ENCODE measurements around the gene NLRC5. TPM values are rescaled to one million over a fixed set of nuclear protein-coding genes. Genes with fewer than 3 reads are reported as not detected.
"Not testable (repeated sequence)": the region's sequence is repeated elsewhere in the genome, so short reads cannot be mapped to it uniquely, and the experiment has no call there.

Gene NLRC5
- total RNA-seq, 5 donors from 2014 or later (not counting 1 experiment from before 2014, with no cell fraction given), result 390 to 711 (median 496) TPM

DNA sequence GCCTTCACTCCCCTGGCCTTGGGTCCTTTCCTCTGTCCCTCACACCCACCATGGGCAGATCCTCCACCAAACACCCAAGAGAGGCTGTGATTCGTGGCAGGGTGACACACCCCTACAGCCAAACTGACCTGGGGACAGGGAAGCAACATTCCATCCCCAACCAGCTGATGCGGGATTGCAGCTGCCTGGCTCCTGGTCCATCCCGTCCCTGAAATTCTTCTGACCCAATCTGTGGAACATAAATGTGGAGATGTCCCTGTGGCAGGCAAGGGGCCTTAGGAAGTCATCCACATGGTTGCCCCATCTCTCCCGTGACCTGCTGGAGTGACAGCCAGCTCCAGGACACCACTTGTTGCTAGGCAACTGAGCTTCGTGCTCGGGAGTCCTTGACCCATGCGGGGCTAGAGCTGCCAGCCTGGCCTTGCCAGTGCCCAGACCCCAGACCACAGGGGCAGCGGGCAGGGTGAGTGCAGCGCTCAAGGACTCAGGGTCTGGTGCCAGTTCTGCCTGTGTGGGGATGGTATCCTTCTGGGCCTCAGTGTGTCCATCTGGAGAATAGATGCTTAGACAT, 69.0 kb downstream of the NLRC5 start:
- no peak overlapping the region for H3K4me3 Mint-ChIP-seq
- H3K9me3 Mint-ChIP-seq, result no peaks in the 10 kb centered on the region
- POLR2A ChIA-PET, result no interaction called here
- H3K27me3 Mint-ChIP-seq, result no peaks in the 10 kb centered on the region
- Histone ChIP-seq H3K27ac (ENCODE audit: low read length) (no peak overlapping the region), H3K9me3 (no peaks in the 10 kb centered on the region), H3K4me3 (ENCODE audit: control insufficient read depth in 1 of 2, extremely low read depth in 1 of 2, low read length in 1 of 2) (no peak overlapping the region), H3K36me3 (ENCODE audit: control insufficient read depth in 2 of 2, extremely low read depth in 1 of 2, insufficient read depth in 1 of 2, low read length in 1 of 2) (peaks cover 41 to 94% of the 10 kb centered on the region in 2 donors), H3K27me3 (replicated peaks in 1 of 2; ENCODE audit: control insufficient read depth in 2 of 2, extremely low read depth in 1 of 2, insufficient read depth in 2 of 2, low read length in 1 of 2) (no peaks in the 10 kb centered on the region), H3K4me1 (ENCODE audit: control insufficient read depth in 1 of 2, extremely low read depth in 1 of 2, insufficient read depth in 2 of 2, low read length in 2 of 2) (peaks cover 0 to 24% of the 10 kb centered on the region in 2 experiments)
- peak overlapping the region; percentile 36 to 58 for H3K27ac Mint-ChIP-seq
- DNase-seq (no peak), ATAC-seq (replicated peaks in 1 of 4) (no peak)
- peaks cover 52% of the 10 kb centered on the region for H3K36me3 Mint-ChIP-seq
- CTCF ChIA-PET, result no interaction called here
- H3K4me1 Mint-ChIP-seq, result peaks cover 19 to 33% (median 23%) of the 10 kb centered on the region in 3 donors
- WGBS (ENCODE audit: insufficient coverage), result 89% methylated on average over 5 of the region's 9 CpGs

GRCh38 chr16:57060323-57061083, 71.1 kb downstream of the NLRC5 start:
- H3K36me3 Mint-ChIP-seq, result peaks cover 44% of the 10 kb centered on the region
- POLR2A ChIA-PET, result no interaction called here
- no peak overlapping the region for H3K4me3 ChIP-seq (ENCODE audit: control insufficient read depth in 1 of 2, extremely low read depth in 1 of 2, low read length in 1 of 2)
- peaks cover 19 to 33% (median 23%) of the 10 kb centered on the region in 3 donors for H3K4me1 Mint-ChIP-seq
- H3K9me3 ChIP-seq, result no peaks in the 10 kb centered on the region
- no peaks in the 10 kb centered on the region for H3K27me3 Mint-ChIP-seq
- peaks cover 0 to 26% of the 10 kb centered on the region in 2 experiments for H3K4me1 ChIP-seq (ENCODE audit: control insufficient read depth in 1 of 2, extremely low read depth in 1 of 2, insufficient read depth in 2 of 2, low read length in 2 of 2)
- H3K27me3 ChIP-seq (replicated peaks in 1 of 2; ENCODE audit: control insufficient read depth in 2 of 2, extremely low read depth in 1 of 2, insufficient read depth in 2 of 2, low read length in 1 of 2), result no peaks in the 10 kb centered on the region
- no peak overlapping the region for H3K27ac ChIP-seq (ENCODE audit: low read length)
- peak overlapping the region in 1 of 3 donors; percentile 3 for H3K4me3 Mint-ChIP-seq
- H3K9me3 Mint-ChIP-seq, result no peaks in the 10 kb centered on the region
- peaks cover 38 to 80% of the 10 kb centered on the region in 2 donors for H3K36me3 ChIP-seq (ENCODE audit: control insufficient read depth in 2 of 2, extremely low read depth in 1 of 2, insufficient read depth in 1 of 2, low read length in 1 of 2)
- WGBS (ENCODE audit: insufficient coverage), result 90% methylated on average over 5 of the region's 9 CpGs
- CTCF ChIA-PET, result interaction anchor here in 1 of 2 donors (0.7 kb wide), 1 partner anchor 12 kb away, joined by 3 read pairs; no protein-coding TSS in a partner anchor
- DNase-seq (no peak), ATAC-seq (replicated peaks in 1 of 4) (peak in 1 of 4 experiments; percentile 6)
- peak overlapping the region; percentile 47 to 85 for H3K27ac Mint-ChIP-seq

DNA sequence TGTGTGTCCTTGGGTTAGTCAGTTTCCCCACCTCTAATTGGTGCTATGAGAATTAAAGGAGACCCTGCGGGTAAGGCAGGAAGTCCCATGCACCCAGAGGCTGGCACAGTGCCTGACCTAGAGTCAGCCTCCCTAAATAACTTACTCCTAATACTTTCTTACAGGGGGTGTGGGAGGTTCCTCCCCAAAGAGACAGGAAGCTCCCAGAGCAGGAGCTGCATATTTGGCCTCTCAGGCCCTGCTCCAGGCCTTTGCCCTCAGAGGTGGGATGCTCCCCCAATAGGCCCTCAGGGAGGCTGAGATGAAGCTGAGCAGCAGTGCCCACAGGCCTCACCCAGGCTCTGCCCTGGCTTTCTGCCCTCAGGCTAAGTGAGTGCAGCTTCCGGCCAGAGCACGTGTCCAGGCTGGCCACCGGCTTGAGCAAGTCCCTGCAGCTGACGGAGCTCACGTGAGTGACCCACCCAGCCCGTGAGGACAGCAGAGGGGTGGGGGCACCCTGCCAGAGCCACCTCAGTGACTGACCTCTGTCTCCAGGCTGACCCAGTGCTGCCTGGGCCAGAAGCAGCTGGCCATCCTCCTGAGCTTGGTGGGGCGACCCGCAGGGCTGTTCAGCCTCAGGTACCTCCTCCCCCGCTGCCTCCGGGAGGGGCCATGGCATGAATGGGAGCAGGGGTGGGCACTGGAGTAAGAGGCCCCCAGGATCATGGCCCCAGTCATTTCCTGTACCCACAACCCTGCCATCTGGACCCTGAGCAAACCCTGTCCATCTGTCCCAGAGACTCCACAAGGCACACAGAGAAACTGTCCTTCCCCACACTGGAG, 71.9 kb downstream of the NLRC5 start:
- peaks cover 36 to 80% of the 10 kb centered on the region in 2 donors for H3K36me3 ChIP-seq (ENCODE audit: control insufficient read depth in 2 of 2, extremely low read depth in 1 of 2, insufficient read depth in 1 of 2, low read length in 1 of 2)
- H3K27ac Mint-ChIP-seq, result peak overlapping the region; percentile 61 to 85
- DNase-seq (no peak), ATAC-seq (replicated peaks in 1 of 4) (peak in 3 of 4 experiments; percentile 22 to 39 (median 38))
- no peaks in the 10 kb centered on the region for H3K9me3 ChIP-seq
- no peak overlapping the region for H3K4me3 ChIP-seq (ENCODE audit: control insufficient read depth in 1 of 2, extremely low read depth in 1 of 2, low read length in 1 of 2)
- peaks cover 0 to 26% of the 10 kb centered on the region in 2 experiments for H3K4me1 ChIP-seq (ENCODE audit: control insufficient read depth in 1 of 2, extremely low read depth in 1 of 2, insufficient read depth in 2 of 2, low read length in 2 of 2)
- H3K27me3 Mint-ChIP-seq, result no peaks in the 10 kb centered on the region
- ChIA-PET CTCF (interaction anchor here in 1 of 2 donors (0.7 kb wide), 1 partner anchor 12 kb away, joined by 3 read pairs; no protein-coding TSS in a partner anchor), POLR2A (no interaction called here)
- H3K9me3 Mint-ChIP-seq, result no peaks in the 10 kb centered on the region
- WGBS (ENCODE audit: insufficient coverage), result 97% methylated on average over 6 of the region's 11 CpGs
- no peak overlapping the region for H3K4me3 Mint-ChIP-seq
- no peak overlapping the region for H3K27ac ChIP-seq (ENCODE audit: low read length)
- H3K4me1 Mint-ChIP-seq, result peaks cover 19 to 33% (median 23%) of the 10 kb centered on the region in 3 donors
- no peaks in the 10 kb centered on the region for H3K27me3 ChIP-seq (replicated peaks in 1 of 2; ENCODE audit: control insufficient read depth in 2 of 2, extremely low read depth in 1 of 2, insufficient read depth in 2 of 2, low read length in 1 of 2)
- peaks cover 39% of the 10 kb centered on the region for H3K36me3 Mint-ChIP-seq

DNA sequence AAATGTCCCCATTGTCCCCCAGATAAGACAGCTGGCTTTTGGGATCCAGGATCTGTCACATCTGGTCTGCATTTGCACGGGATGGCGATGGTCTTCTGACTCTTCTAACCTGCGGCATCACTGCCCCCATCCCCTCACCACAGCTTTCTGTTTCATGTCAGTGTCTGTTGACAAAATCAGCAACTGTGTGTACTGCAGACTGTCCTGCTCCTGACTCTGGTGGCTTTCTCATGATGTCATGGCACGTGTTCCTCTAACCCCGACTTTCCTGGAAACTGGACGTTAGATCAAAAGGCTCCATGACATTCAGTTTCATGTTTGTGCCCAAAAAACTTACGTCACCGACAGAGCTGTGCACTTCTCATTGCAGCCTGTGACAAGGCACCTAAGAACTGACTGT, 73.0 kb downstream of the NLRC5 start:
- no peak for ATAC-seq (replicated peaks in 1 of 4)
- no peaks in the 10 kb centered on the region for H3K27me3 ChIP-seq (replicated peaks in 1 of 2; ENCODE audit: control insufficient read depth in 2 of 2, extremely low read depth in 1 of 2, insufficient read depth in 2 of 2, low read length in 1 of 2)
- DNase-seq, result no peak
- Mint-ChIP-seq H3K4me3 (no peak overlapping the region), H3K9me3 (no peaks in the 10 kb centered on the region), H3K36me3 (peaks cover 46% of the 10 kb centered on the region), H3K27me3 (no peaks in the 10 kb centered on the region), H3K4me1 (peaks cover 19 to 32% (median 27%) of the 10 kb centered on the region in 3 donors), H3K27ac (peak overlapping the region in 1 of 2 donors; percentile 19)
- POLR2A ChIA-PET, result interaction anchor here in 1 of 2 donors (0.7 kb wide), 1 partner anchor 15 kb away, joined by 3 read pairs; no protein-coding TSS in a partner anchor
- no peaks in the 10 kb centered on the region for H3K9me3 ChIP-seq
- H3K27ac ChIP-seq (ENCODE audit: low read length), result no peak overlapping the region
- WGBS (ENCODE audit: insufficient coverage), result 91% methylated on average over 8 of the region's 8 CpGs
- H3K4me3 ChIP-seq (ENCODE audit: control insufficient read depth in 1 of 2, extremely low read depth in 1 of 2, low read length in 1 of 2), result no peak overlapping the region
- CTCF ChIA-PET, result no interaction called here
- H3K4me1 ChIP-seq (ENCODE audit: control insufficient read depth in 1 of 2, extremely low read depth in 1 of 2, insufficient read depth in 2 of 2, low read length in 2 of 2), result peaks cover 0 to 26% of the 10 kb centered on the region in 2 experiments
- H3K36me3 ChIP-seq (ENCODE audit: control insufficient read depth in 2 of 2, extremely low read depth in 1 of 2, insufficient read depth in 1 of 2, low read length in 1 of 2), result peaks cover 36 to 80% of the 10 kb centered on the region in 2 donors

- H3K9me3 Mint-ChIP-seq; H3K27ac ChIP-seq (ENCODE audit: low read length); H3K4me3 Mint-ChIP-seq; H3K27me3 ChIP-seq (replicated peaks in 1 of 2; ENCODE audit: control insufficient read depth in 2 of 2, extremely low read depth in 1 of 2, insufficient read depth in 2 of 2, low read length in 1 of 2); H3K4me3 ChIP-seq (ENCODE audit: control insufficient read depth in 1 of 2, extremely low read depth in 1 of 2, low read length in 1 of 2); DNase-seq; ATAC-seq (replicated peaks in 1 of 4); H3K27ac Mint-ChIP-seq; H3K27me3 Mint-ChIP-seq; CTCF ChIA-PET; H3K9me3 ChIP-seq: not testable (repeated sequence)
- H3K36me3 ChIP-seq (ENCODE audit: control insufficient read depth in 2 of 2, extremely low read depth in 1 of 2, insufficient read depth in 1 of 2, low read length in 1 of 2), result peaks cover 29 to 79% of the 10 kb centered on the region in 2 donors
- H3K4me1 ChIP-seq (ENCODE audit: control insufficient read depth in 1 of 2, extremely low read depth in 1 of 2, insufficient read depth in 2 of 2, low read length in 2 of 2), result peaks cover 0 to 23% of the 10 kb centered on the region in 2 experiments
- H3K4me1 Mint-ChIP-seq, result peaks cover 15 to 24% (median 22%) of the 10 kb centered on the region in 3 donors
- no CpG with 5 or more reads among the region's 8 CpGs for whole genome bisulfite sequencing (ENCODE audit: insufficient coverage)
- POLR2A ChIA-PET, result interaction anchor here in 1 of 2 donors (0.6 to 0.7 kb wide), 2 partner anchors 16 to 150 kb away, joined by 3 to 4 read pairs; no protein-coding TSS in a partner anchor
- H3K36me3 Mint-ChIP-seq, result peaks cover 44% of the 10 kb centered on the region
Observed at GRCh38 chr16:57063189-57063588, 73.8 kb downstream of the NLRC5 start.

DNA sequence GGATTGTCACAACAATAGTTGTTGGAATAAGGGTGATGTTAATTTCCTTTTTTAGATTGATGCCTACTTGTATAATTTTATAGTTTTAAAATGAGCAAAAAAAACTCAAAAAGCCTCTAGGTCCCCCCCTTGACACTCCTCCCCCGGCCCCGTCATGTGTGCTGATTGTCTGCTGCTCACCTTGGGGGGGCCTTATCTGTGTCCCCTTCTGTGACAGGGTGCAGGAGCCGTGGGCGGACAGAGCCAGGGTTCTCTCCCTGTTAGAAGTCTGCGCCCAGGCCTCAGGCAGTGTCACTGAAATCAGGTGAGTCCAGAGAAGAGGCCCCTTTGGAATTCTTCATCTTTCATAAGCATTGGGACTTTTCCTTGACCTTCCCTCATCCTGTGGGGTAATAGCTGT, 75.6 kb downstream of the NLRC5 start:
- H3K27ac Mint-ChIP-seq, result peak overlapping the region; percentile 11 to 43

More for the DNA sequence above, 75.6 kb downstream of the NLRC5 start:
- Histone ChIP-seq H3K27me3 (replicated peaks in 1 of 2; ENCODE audit: control insufficient read depth in 2 of 2, extremely low read depth in 1 of 2, insufficient read depth in 2 of 2, low read length in 1 of 2) (no peaks in the 10 kb centered on the region), H3K4me3 (ENCODE audit: control insufficient read depth in 1 of 2, extremely low read depth in 1 of 2, low read length in 1 of 2) (no peak overlapping the region), H3K9me3 (no peaks in the 10 kb centered on the region), H3K36me3 (ENCODE audit: control insufficient read depth in 2 of 2, extremely low read depth in 1 of 2, insufficient read depth in 1 of 2, low read length in 1 of 2) (peaks cover 17 to 78% of the 10 kb centered on the region in 2 donors), H3K27ac (ENCODE audit: low read length) (no peak overlapping the region), H3K4me1 (ENCODE audit: control insufficient read depth in 1 of 2, extremely low read depth in 1 of 2, insufficient read depth in 2 of 2, low read length in 2 of 2) (peaks cover 0 to 17% of the 10 kb centered on the region in 2 experiments)
- ATAC-seq (replicated peaks in 1 of 4) (no peak), DNase-seq (no peak)
- POLR2A ChIA-PET, result interaction anchor here in 1 of 2 donors (0.5 kb wide), 1 partner anchor 27 kb away, joined by 5 read pairs; no protein-coding TSS in a partner anchor
- H3K4me1 Mint-ChIP-seq, result peaks cover 12 to 27% (median 14%) of the 10 kb centered on the region in 3 donors
- no peaks in the 10 kb centered on the region for H3K27me3 Mint-ChIP-seq
- WGBS (ENCODE audit: insufficient coverage), result 96% methylated on average over 3 of the region's 5 CpGs
- no peaks in the 10 kb centered on the region for H3K9me3 Mint-ChIP-seq
- no peak overlapping the region for H3K4me3 Mint-ChIP-seq
- H3K36me3 Mint-ChIP-seq, result peaks cover 51% of the 10 kb centered on the region
- CTCF ChIA-PET, result no interaction called here

All from T-cell (primary cell).